ENCODE measurements around the gene TESPA1.

DNA sequence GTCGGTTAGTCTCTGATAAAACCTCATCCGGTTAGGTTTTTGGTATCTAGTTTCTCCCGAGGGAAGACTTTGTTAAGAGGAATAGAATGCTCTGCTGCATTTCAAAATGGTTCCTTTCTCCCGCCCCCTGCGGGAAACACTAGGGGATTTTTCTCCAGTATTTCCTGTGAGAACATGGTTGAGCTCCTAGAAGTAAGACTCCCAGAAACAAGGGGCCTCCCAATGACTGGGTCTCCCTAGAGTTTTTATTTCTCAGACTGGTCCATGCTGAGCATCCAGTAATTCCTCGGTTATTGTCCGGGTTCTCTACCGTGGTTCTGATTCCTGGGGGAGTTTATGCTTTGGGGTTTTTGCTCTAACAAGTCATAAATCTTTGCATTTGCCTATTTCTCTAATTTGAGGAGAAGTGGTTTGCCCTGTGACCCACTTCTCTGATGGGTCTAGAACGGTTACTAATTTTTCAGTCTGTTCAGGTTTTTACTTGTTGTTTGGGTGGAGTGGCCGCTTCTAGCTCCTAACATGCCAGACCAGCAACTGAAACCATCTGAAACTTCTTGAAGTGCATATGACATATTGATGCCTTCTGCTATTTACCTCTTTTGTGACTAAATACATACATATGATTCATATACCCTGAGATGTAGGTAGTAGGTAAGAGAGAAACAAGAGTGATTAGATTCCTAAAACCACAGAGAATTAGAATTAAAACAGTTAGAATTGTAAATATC is 25.1 kb downstream of the TESPA1 start:
- TF ChIP-seq POLR2A (IDR thresholded peaks at IDR 0.05; ENCODE audit: low read length) (no peak), GATA1 (IDR thresholded peaks at IDR 0.05; ENCODE audit: low read depth, low read length) (no peak)

Data from erythroblast (primary cell).